Astrocyte of the hippocampus (primary cell): ENCODE measurements around the gene SNRNP200.
A peak's percentile ranks its signal among the peaks of the same experiment; 100 is the strongest.

Source experiments
- DNase-seq: peaks from one replicate; pipeline ENCODE4 v3.0.0; 2011; ENCODE audit warnings: low read depth, low spot score

SNRNP200 gene

GRCh38 chr2:96305091-96305978 lies at the start of gene SNRNP200:
Gene SNRNP200, minus strand, starts transcription at chr2:96305546. Its CDS starts 109 bp downstream, at chr2:96305437.
- peak; percentile 91 for DNase-seq

GRCh38 chr2:96354492-96354891 lies 49.1 kb upstream of the SNRNP200 start:
- no peak for DNase-seq

GRCh38 chr2:96353606-96354101 lies 48.3 kb upstream of the SNRNP200 start:
- peak; percentile 72 for DNase-seq

- DNase-seq: peak; percentile 44
These were observed 47.8 kb upstream of the SNRNP200 start for GRCh38 chr2:96353032-96353561.

- DNase-seq: no peak
These were observed 42.0 kb upstream of the SNRNP200 start for GRCh38 chr2:96347395-96347794.

GRCh38 chr2:96345868-96346462 lies 40.6 kb upstream of the SNRNP200 start:
- no peak for DNase-seq

- no peak for DNase-seq
These were observed 40.1 kb upstream of the SNRNP200 start for GRCh38 chr2:96345438-96345837.

GRCh38 chr2:96344011-96344410 lies 38.7 kb upstream of the SNRNP200 start:
- DNase-seq: peak; percentile 73

GRCh38 chr2:96342085-96342484 lies 36.7 kb upstream of the SNRNP200 start:
- DNase-seq: peak; percentile 79

GRCh38 chr2:96341641-96342040 lies 36.3 kb upstream of the SNRNP200 start:
- DNase-seq: no peak

- no peak for DNase-seq
These were observed 35.4 kb upstream of the SNRNP200 start for GRCh38 chr2:96340493-96341414.

GRCh38 chr2:96336873-96337272 lies 31.5 kb upstream of the SNRNP200 start:
- DNase-seq: no peak

GRCh38 chr2:96336104-96336775 lies 30.9 kb upstream of the SNRNP200 start:
- DNase-seq: no peak

GRCh38 chr2:96333708-96334107 lies 28.4 kb upstream of the SNRNP200 start:
- DNase-seq: no peak

GRCh38 chr2:96330407-96330806 lies 25.1 kb upstream of the SNRNP200 start:
- peak; percentile 63 for DNase-seq

- DNase-seq: no peak
These were observed 24.5 kb upstream of the SNRNP200 start for GRCh38 chr2:96329874-96330273.

GRCh38 chr2:96329456-96329855 lies 24.1 kb upstream of the SNRNP200 start:
- DNase-seq: peak; percentile 48

GRCh38 chr2:96326990-96327820 lies 21.9 kb upstream of the SNRNP200 start:
- DNase-seq: no peak

GRCh38 chr2:96326564-96326963 lies 21.2 kb upstream of the SNRNP200 start:
- no peak for DNase-seq

GRCh38 chr2:96325884-96326255 lies 20.5 kb upstream of the SNRNP200 start:
- no peak for DNase-seq
